Karpas-422 (cell line): ENCODE results near the gene ACSL1. TPM values are rescaled to one million over a fixed set of nuclear protein-coding genes. Genes with fewer than 3 reads are reported as not detected.
"Not testable (repeated sequence)": the region's sequence is repeated elsewhere in the genome, so short reads cannot be mapped to it uniquely, and the experiment has no call there.

Source experiments
- DNase-seq: peaks from one replicate; pipeline ENCODE4 v3.0.0-alpha.2; 2015
- H2AFZ ChIP-seq: fragments of 200-600 bp; sonication (generic); 2 replicates; pipeline ENCODE4 v1.6.1; 2014; ENCODE audit warnings: antibody characterized with exemption, low read length, mixed read lengths
- H3K27ac ChIP-seq: fragments of 200-600 bp; sonication (generic); 2 replicates; pipeline ENCODE4 v1.5.1; 2014; ENCODE audit warnings: mild to moderate bottlenecking, low read length, moderate library complexity
- H3K27me3 ChIP-seq: fragments of 200-600 bp; sonication (generic); 2 replicates; pipeline ENCODE4 v1.6.1; 2014; ENCODE audit warnings: low read length, mixed read lengths
- H3K36me3 ChIP-seq: fragments of 200-600 bp; sonication (generic); 2 replicates; pipeline ENCODE4 v1.6.1; 2014; ENCODE audit warnings: low read length, mixed read lengths; ENCODE audit not compliant: insufficient read depth
- H3K4me1 ChIP-seq: fragments of 200-600 bp; sonication (generic); 2 replicates; pipeline ENCODE4 v1.6.1; 2014; ENCODE audit warnings: mild to moderate bottlenecking, low read length, mixed read lengths
- H3K4me2 ChIP-seq: fragments of 200-600 bp; sonication (generic); 2 replicates; pipeline ENCODE4 v1.6.1; 2014; ENCODE audit warnings: low read length, low read depth, mild to moderate bottlenecking; ENCODE audit not compliant: poor library complexity, severe bottlenecking
- H3K4me3 ChIP-seq: fragments of 200-600 bp; sonication (generic); 2 replicates; pipeline ENCODE4 v1.5.1; 2014; ENCODE audit warnings: mild to moderate bottlenecking, antibody characterized with exemption, low read length, mixed read lengths
- H3K79me2 ChIP-seq: fragments of 200-600 bp; sonication (generic); 2 replicates; pipeline ENCODE4 v1.6.1; 2014; ENCODE audit warnings: mild to moderate bottlenecking, low read length, mixed read lengths
- H3K9ac ChIP-seq: fragments of 200-600 bp; sonication (generic); 2 replicates; pipeline ENCODE4 v1.6.0; 2014; ENCODE audit warnings: low read length
- H3K9me2 ChIP-seq: fragments of 200-600 bp; sonication (generic), shearing (Covaris generic); replicated peaks from 2 replicates; pipeline ENCODE4 v1.6.0; 2014; ENCODE audit warnings: mild to moderate bottlenecking, low read length, moderate library complexity; ENCODE audit not compliant: insufficient read depth
- H3K9me3 ChIP-seq: fragments of 300-700, 200-600 bp; sonication (generic); 2 replicates; pipeline ENCODE4 v1.6.1; 2014; ENCODE audit warnings: low read length, mixed read lengths
- H4K20me1 ChIP-seq: fragments of 200-600 bp; sonication (generic); 2 replicates; pipeline ENCODE4 v1.6.1; 2014; ENCODE audit warnings: mild to moderate bottlenecking, antibody characterized with exemption, low read length, low read depth; ENCODE audit not compliant: insufficient read depth
- total RNA-seq: library from RNA; depleted of rRNA; stranded (reverse); fragments of >200 nt; shearing (Covaris generic); gene quantifications from 2 replicates; pipeline ENCODE4 v1.2.3, GENCODE V29; 2014; ENCODE audit warnings: low replicate concordance

The ACSL1 gene
- total RNA-seq, 1 experiment from 2014 or later: 3.1 TPM

GRCh38 chr4:184848510-184848909, 22.7 kb upstream of the ACSL1 start:
- no peak overlapping the region for H3K9ac ChIP-seq
- H3K27ac ChIP-seq: no peak overlapping the region
- H3K27me3 ChIP-seq: no peaks in the 10 kb centered on the region
- H3K4me2 ChIP-seq: no peak overlapping the region
- H3K4me3 ChIP-seq: no peak overlapping the region
- H3K9me3 ChIP-seq: no peaks in the 10 kb centered on the region
- H2AFZ ChIP-seq: no peak overlapping the region
- no peak for DNase-seq
- H3K4me1 ChIP-seq: peaks cover 21% of the 10 kb centered on the region
- H4K20me1 ChIP-seq: no peaks in the 10 kb centered on the region
- no peaks in the 10 kb centered on the region for H3K79me2 ChIP-seq
- no peaks in the 10 kb centered on the region for H3K36me3 ChIP-seq
- no peaks in the 10 kb centered on the region for H3K9me2 ChIP-seq

DNA sequence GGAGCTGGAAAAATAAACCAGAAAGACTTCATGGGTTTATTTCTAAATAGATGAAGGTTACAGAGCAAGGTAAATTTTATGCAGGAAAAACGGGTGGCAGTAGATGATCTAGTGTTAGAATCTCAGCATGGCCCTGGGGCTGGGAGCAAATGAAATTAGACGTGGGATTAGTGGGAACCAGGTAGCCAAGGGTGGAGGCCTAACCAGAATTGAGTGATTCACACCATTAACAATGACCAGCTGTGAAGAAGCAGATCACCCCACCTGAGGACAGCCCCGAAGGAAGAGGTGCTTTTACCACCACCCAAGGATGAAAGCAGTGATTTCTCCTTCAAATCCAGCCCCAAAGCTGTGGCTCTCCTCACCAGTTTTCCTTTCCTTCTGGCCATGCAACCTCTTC, 20.8 kb upstream of the ACSL1 start:
- H3K27me3 ChIP-seq: no peaks in the 10 kb centered on the region
- H3K4me1 ChIP-seq: peaks cover 18% of the 10 kb centered on the region
- DNase-seq: no peak
- H3K36me3 ChIP-seq: no peaks in the 10 kb centered on the region
- H3K9ac ChIP-seq: no peak overlapping the region
- H3K9me2 ChIP-seq: no peaks in the 10 kb centered on the region
- no peak overlapping the region for H3K4me2 ChIP-seq
- no peaks in the 10 kb centered on the region for H3K79me2 ChIP-seq
- H3K27ac ChIP-seq: no peak overlapping the region
- no peak overlapping the region for H3K4me3 ChIP-seq
- no peaks in the 10 kb centered on the region for H4K20me1 ChIP-seq
- H3K9me3 ChIP-seq: no peaks in the 10 kb centered on the region
- no peak overlapping the region for H2AFZ ChIP-seq

GRCh38 chr4:184845367-184846021, 19.7 kb upstream of the ACSL1 start:
- Histone ChIP-seq H3K4me2 (no peak overlapping the region), H2AFZ (no peak overlapping the region), H3K9me2 (no peaks in the 10 kb centered on the region), H3K4me1 (peaks cover 7% of the 10 kb centered on the region), H3K9ac (no peak overlapping the region), H3K27me3 (no peaks in the 10 kb centered on the region), H4K20me1 (no peaks in the 10 kb centered on the region), H3K36me3 (no peaks in the 10 kb centered on the region), H3K27ac (no peak overlapping the region), H3K9me3 (no peaks in the 10 kb centered on the region), H3K4me3 (no peak overlapping the region), H3K79me2 (no peaks in the 10 kb centered on the region)
- no peak for DNase-seq

- Histone ChIP-seq H2AFZ (no peak overlapping the region), H3K27ac (no peak overlapping the region), H3K36me3 (no peaks in the 10 kb centered on the region), H3K79me2 (no peaks in the 10 kb centered on the region), H3K9ac (no peak overlapping the region), H3K4me3 (no peak overlapping the region), H3K4me1 (no peaks in the 10 kb centered on the region), H3K4me2 (no peak overlapping the region), H3K27me3 (no peaks in the 10 kb centered on the region), H3K9me2 (no peaks in the 10 kb centered on the region), H4K20me1 (no peaks in the 10 kb centered on the region), H3K9me3 (no peaks in the 10 kb centered on the region)
- DNase-seq: no peak
Observed at GRCh38 chr4:184844742-184845141, 19.0 kb upstream of the ACSL1 start.

- H3K9ac ChIP-seq: no peak overlapping the region
Observed at GRCh38 chr4:184843984-184844554, 18.3 kb upstream of the ACSL1 start.

DNA sequence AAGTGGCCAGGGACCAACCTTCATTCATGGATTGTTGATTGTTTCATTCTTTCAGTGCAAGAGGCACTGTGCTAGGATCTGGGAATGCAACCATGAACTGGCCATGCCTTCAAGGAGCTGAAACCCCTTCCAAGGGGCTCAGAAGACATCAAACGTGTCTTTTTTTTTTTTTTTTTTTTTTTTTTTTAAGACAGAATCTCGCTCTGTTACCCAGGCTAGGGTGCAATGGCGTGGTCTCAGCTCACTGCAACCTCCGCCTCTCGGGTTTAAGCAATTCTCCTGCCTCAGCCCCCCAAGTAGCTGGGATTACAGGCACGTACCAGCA, 13.3 kb upstream of the ACSL1 start:
- not testable (repeated sequence) for H2AFZ ChIP-seq, H3K4me2 ChIP-seq

More at GRCh38 chr4:184843984-184844554, 18.3 kb upstream of the ACSL1 start:
- no peak overlapping the region for H3K4me2 ChIP-seq
- no peak overlapping the region for H3K4me3 ChIP-seq
- no peaks in the 10 kb centered on the region for H3K36me3 ChIP-seq
- no peaks in the 10 kb centered on the region for H3K9me2 ChIP-seq
- no peaks in the 10 kb centered on the region for H3K79me2 ChIP-seq
- H2AFZ ChIP-seq: no peak overlapping the region
- no peak overlapping the region for H3K27ac ChIP-seq
- DNase-seq: no peak
- H3K27me3 ChIP-seq: no peaks in the 10 kb centered on the region
- no peaks in the 10 kb centered on the region for H3K4me1 ChIP-seq
- H3K9me3 ChIP-seq: no peaks in the 10 kb centered on the region
- H4K20me1 ChIP-seq: no peaks in the 10 kb centered on the region

GRCh38 chr4:184838249-184839074, 12.7 kb upstream of the ACSL1 start:
- no peak overlapping the region for H3K27ac ChIP-seq
- H3K27me3 ChIP-seq: no peaks in the 10 kb centered on the region
- no peaks in the 10 kb centered on the region for H3K79me2 ChIP-seq
- no peak overlapping the region for H3K4me3 ChIP-seq
- H3K9me2 ChIP-seq: no peaks in the 10 kb centered on the region
- no peak overlapping the region for H2AFZ ChIP-seq
- H3K9me3 ChIP-seq: no peaks in the 10 kb centered on the region
- H4K20me1 ChIP-seq: no peaks in the 10 kb centered on the region
- no peaks in the 10 kb centered on the region for H3K36me3 ChIP-seq
- no peak for DNase-seq
- no peak overlapping the region for H3K9ac ChIP-seq
- no peak overlapping the region for H3K4me2 ChIP-seq
- no peaks in the 10 kb centered on the region for H3K4me1 ChIP-seq

More for the DNA sequence above, 13.3 kb upstream of the ACSL1 start:
- not testable (repeated sequence) for H3K9ac ChIP-seq, H3K4me3 ChIP-seq, H4K20me1 ChIP-seq, H3K27me3 ChIP-seq, H3K9me3 ChIP-seq, DNase-seq, H3K27ac ChIP-seq, H3K36me3 ChIP-seq, H3K9me2 ChIP-seq, H3K79me2 ChIP-seq, H3K4me1 ChIP-seq

DNA sequence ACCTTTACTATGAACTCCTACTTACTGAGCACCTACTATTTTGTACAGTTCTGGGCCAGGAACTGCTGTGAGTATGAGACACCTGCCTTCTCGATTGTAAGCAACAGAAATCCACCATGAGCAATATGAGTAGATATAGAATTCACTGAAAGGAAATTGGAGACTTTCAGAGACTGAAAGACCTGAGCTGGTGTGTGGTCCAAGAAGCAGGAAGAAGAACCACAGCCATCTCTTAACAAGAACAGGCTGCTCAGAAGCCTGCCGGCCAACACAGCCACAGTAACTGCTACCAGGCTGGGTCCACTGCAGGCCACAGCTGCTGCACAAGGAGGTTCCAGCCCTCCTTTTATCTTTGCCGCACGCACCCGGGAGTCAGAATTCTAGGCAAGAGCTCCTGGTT, 10.8 kb upstream of the ACSL1 start:
- H3K27ac ChIP-seq: no peak overlapping the region
- no peak for DNase-seq
- H3K9me2 ChIP-seq: no peaks in the 10 kb centered on the region
- no peaks in the 10 kb centered on the region for H3K4me1 ChIP-seq
- no peaks in the 10 kb centered on the region for H3K36me3 ChIP-seq
- no peaks in the 10 kb centered on the region for H3K9me3 ChIP-seq
- no peak overlapping the region for H2AFZ ChIP-seq
- H3K4me3 ChIP-seq: no peak overlapping the region
- no peaks in the 10 kb centered on the region for H4K20me1 ChIP-seq
- H3K27me3 ChIP-seq: no peaks in the 10 kb centered on the region
- H3K9ac ChIP-seq: no peak overlapping the region
- H3K79me2 ChIP-seq: no peaks in the 10 kb centered on the region
- no peak overlapping the region for H3K4me2 ChIP-seq
